Placental pericyte (primary cell): Measurements from ENCODE around the gene ZNF667. TPM values are rescaled to one million over a fixed set of nuclear protein-coding genes. Genes with fewer than 3 reads are reported as not detected.

Experiments
- total RNA-seq: library from RNA; depleted of rRNA; stranded (reverse); fragments of >200 nt; gene quantifications from 2 replicates; pipeline ENCODE4 v1.2.3, GENCODE V29; 2012

Gene ZNF667
- total RNA-seq: 1.1 and 2.6 TPM in 2 replicates

GRCh38 chr19:56476651-56477428 is at the start of gene ZNF667:
Gene ZNF667 (minus strand): TSS chr19:56477345. CDS start chr19:56462370, 14,975 bp downstream.

GRCh38 chr19:56507446-56508289 is 30.5 kb upstream of the ZNF667 start, which contains the start of gene ZNF471:
Gene ZNF471 (plus strand): TSS chr19:56507855. CDS start chr19:56511572, 3,717 bp downstream.

DNA sequence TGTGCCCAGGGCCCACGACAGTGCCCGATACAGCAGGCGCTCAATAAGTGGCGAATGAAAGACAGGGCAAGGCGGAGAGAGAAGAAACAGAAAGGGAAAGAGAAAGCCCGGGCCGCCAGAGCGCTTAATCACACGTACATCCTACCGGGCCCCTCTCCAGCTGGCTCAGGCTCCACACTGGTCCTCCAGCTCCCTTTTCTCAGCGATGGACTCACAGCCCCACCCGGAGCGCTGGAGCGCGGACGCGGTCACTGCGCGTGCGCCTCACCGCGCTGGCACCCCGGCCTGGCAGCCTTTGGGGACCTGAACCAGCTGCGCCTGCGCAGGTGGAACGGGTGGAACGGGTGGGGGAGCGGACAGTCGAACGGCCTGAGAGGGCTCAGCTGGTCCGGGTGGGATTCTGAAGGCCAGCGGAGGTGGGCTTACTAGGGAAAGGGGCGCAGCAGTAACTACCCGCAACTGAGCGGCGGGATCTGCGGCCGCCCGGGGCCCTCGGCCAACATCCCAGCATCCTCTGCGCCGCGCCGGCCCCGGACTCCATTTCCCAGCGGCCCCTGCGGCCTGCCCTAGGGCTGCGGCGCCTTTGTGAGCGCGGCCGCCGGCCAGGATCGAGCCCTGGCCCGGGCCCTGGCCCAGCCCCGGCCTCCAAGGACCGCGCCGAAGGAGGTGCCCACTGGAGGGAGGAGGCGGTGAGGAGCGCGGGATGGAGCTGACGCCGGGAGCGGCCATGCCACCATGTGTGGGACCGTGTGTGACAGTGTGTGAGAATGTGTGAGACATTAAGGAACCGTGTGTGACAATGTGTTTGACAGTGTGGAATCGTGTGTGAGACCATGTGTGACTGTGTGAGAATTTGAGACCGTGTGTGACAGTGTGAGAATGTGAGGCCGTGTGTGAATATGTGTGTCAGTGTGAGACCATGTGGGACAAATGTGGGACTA is 73.1 kb downstream of the ZNF667 start, which contains the start of gene ZNF583:
TSS of gene ZNF583 (plus strand) at position 569 of the 941 bp plus-strand sequence. CDS start 2,783 bp downstream, outside the sequence.

DNA sequence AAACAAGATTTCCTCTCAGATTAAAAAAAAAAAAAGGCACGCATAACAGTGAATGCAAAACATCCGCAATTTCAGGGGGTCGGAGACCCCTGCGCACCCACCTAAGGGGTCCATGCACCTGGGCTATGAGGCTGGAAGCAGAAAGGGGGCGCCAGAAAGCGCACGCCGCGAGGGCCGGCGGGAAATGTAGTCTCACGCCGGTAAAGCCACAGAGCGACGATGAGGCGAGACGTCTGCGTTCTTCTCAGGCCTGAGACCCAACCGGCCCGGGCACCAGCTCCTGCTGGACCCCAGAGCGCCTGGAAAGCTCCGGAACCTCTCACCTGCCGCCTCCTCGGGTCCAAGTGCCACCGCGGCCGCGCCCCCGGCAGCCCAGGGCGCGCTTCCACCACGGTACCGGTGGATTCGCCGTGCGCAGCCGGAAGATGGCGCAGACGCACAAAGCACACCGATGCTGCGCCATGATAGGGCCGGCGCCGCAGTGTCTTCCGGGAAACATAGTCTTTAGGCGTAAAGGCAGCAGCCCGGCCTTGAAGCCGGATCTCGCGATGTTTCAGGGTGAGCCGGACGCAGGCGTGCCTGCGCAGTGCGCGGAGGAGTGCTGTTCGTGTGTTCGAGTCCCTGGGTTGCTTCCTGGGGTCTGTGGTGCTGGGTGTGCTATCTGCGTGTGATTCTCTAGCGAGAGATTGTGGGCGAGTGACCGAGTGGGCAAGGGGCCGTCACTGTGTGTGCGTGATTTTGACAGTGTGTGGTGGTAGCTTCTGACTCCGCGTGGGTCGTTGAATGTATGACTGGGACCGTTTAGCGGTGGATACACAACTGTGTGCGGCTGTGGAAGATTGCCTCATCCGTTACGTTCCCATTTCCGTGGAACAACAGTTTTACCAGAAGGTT is 83.8 kb downstream of the ZNF667 start, which contains the start of gene ZNF582:
TSS of gene ZNF582 (minus strand) at position 416 of the 894 bp plus-strand sequence. CDS start 1,782 bp downstream, outside the sequence.

Other genes starting within 250 kb of the ZNF667 start
- not detected in 2 replicates for gene EDDM13, start 204.6 kb downstream of the ZNF667 start, total RNA-seq
- 8.0 and 9.2 TPM in 2 replicates for gene ZSCAN5A, start 162.5 kb downstream of the ZNF667 start, total RNA-seq
- gene ZNF582, start 83.8 kb downstream of the ZNF667 start, total RNA-seq: 1.1 and 2.2 TPM in 2 replicates
- 7.7 and 9.4 TPM in 2 replicates for gene ZNF583, start 73.0 kb downstream of the ZNF667 start, total RNA-seq
- gene ZNF471, start 30.5 kb upstream of the ZNF667 start, total RNA-seq: 1.7 and 1.8 TPM in 2 replicates
- 6.6 and 8.2 TPM in 2 replicates for gene ZFP28, start 61.6 kb upstream of the ZNF667 start, total RNA-seq
- gene ZNF470, start 90.1 kb upstream of the ZNF667 start, total RNA-seq: 2.4 and 2.9 TPM in 2 replicates
- 8.1 and 11.5 TPM in 2 replicates for gene ZNF71, start 118.0 kb upstream of the ZNF667 start, total RNA-seq
- not detected in 2 replicates for gene SMIM17, start 165.8 kb upstream of the ZNF667 start, total RNA-seq
- under 0.01 TPM in 2 replicates for gene ZNF835, start 194.4 kb upstream of the ZNF667 start, total RNA-seq